Sigmoid colon (tissue), 7 donors: Measurements from ENCODE around the gene MRPL48. TPM values are rescaled to one million over a fixed set of nuclear protein-coding genes. Genes with fewer than 3 reads are reported as not detected.
A peak's percentile ranks its signal among the peaks of the same experiment; 100 is the strongest.

Experiments
- DNase-seq: peaks from one replicate; pipeline ENCODE4 v3.0.0-alpha.2; 2019
- H3K27ac ChIP-seq, 4 donors: fragments of 200-600 bp; sonication (generic); one replicate each; pipeline ENCODE4 v1.5.1; 2016 to 2019; ENCODE audit warnings: mild to moderate bottlenecking in 1 of 4
- H3K27me3 ChIP-seq, 3 donors: fragments of 200-600 bp; sonication (generic); one replicate each; pipeline ENCODE4 v1.5.1; 2019; ENCODE audit warnings: mild to moderate bottlenecking in 1 of 3
- H3K36me3 ChIP-seq, 4 donors: fragments of 200-600 bp; sonication (generic); one replicate each; pipeline ENCODE4 v1.5.1; 2016 to 2019
- H3K4me1 ChIP-seq, 4 donors: fragments of 200-600 bp; sonication (generic); one replicate each; pipeline ENCODE4 v1.5.1; 2017 to 2019
- H3K4me3 ChIP-seq, 4 donors: fragments of 200-600 bp; sonication (generic); one replicate each; pipeline ENCODE4 v1.5.1; 2017 to 2019; ENCODE audit warnings: mild to moderate bottlenecking in 2 of 4, moderate library complexity in 1 of 4
- H3K9me3 ChIP-seq, 4 donors: fragments of 200-600 bp in 3 of 4; sonication (generic) in 3 of 4; one replicate each; pipeline versions ENCODE4 v1.5.1 to v1.6.1; 2013 to 2019
- CTCF ChIP-seq, 4 experiments: fragments of 450-650 bp in 3 of 4; fragments of 200-600 bp in 1 of 4; IDR thresholded peaks; one replicate each; pipeline ENCODE4 v1.5.1; 2016 to 2019; ENCODE audit warnings: antibody characterized with exemption in 4 of 4, mild to moderate bottlenecking in 3 of 4, moderate library complexity in 2 of 4
- EP300 ChIP-seq, 4 donors: sonication (generic); formaldehyde crosslinking; IDR thresholded peaks; one replicate each; pipeline ENCODE4 v1.6.1; 2017; ENCODE audit warnings: antibody characterized with exemption in 4 of 4
- POLR2A ChIP-seq, 2 donors: fragments of 450-650 bp; IDR thresholded peaks; one replicate each; pipeline ENCODE4 v1.6.1; 2016; ENCODE audit warnings: antibody characterized with exemption in 2 of 2, mild to moderate bottlenecking in 2 of 2, moderate library complexity in 2 of 2
- POLR2AphosphoS5 ChIP-seq, 4 donors: sonication (generic); formaldehyde crosslinking; IDR thresholded peaks; one replicate each; pipeline ENCODE4 v1.6.1; 2017; ENCODE audit warnings: antibody characterized with exemption in 4 of 4
- WGBS, 2 donors: extraction: QIAGEN DNeasy Blood & Tissue Kit; methylation state at CpG; one replicate each; pipeline ENCODE4 v1.1.7; 2013; 5-methylcytosine and 5-hydroxymethylcytosine counted together
- intact Hi-C: fragments of 100-400 bp; cut with DNase I; formaldehyde crosslinking; loops from one replicate; pipeline ENCODE4 v1.15.1; 2023
- polyA plus RNA-seq, 3 donors: library from polyadenylated mRNA; stranded (reverse); fragments of 200-250 nt; gene quantifications; one replicate each; pipeline ENCODE4 v1.2.3, GENCODE V29; 2013
- total RNA-seq, 4 donors: library from RNA; depleted of rRNA; stranded (reverse); fragments of >200 nt; gene quantifications; one replicate each; pipeline ENCODE4 v1.1.0, GENCODE V29; 2016
- donor health status: healthy with polysubstance abuse.
- donor health status: Bipolar disorder and iron deficiency.
- donor health status: healthy.

Gene MRPL48
- total and polyA plus RNA-seq, 7 donors: 7.7 to 82.3 (median 31.3) TPM

GRCh38 chr11:73759610-73760134, 28.0 kb upstream of the MRPL48 start:
- intact Hi-C loops: loop anchor here (2.0 to 5.0 kb wide), 3 partner anchors 27 to 638 kb away; partner anchors contain the start of genes COA4, MRPL48, PAAF1 and PGM2L1

DNA sequence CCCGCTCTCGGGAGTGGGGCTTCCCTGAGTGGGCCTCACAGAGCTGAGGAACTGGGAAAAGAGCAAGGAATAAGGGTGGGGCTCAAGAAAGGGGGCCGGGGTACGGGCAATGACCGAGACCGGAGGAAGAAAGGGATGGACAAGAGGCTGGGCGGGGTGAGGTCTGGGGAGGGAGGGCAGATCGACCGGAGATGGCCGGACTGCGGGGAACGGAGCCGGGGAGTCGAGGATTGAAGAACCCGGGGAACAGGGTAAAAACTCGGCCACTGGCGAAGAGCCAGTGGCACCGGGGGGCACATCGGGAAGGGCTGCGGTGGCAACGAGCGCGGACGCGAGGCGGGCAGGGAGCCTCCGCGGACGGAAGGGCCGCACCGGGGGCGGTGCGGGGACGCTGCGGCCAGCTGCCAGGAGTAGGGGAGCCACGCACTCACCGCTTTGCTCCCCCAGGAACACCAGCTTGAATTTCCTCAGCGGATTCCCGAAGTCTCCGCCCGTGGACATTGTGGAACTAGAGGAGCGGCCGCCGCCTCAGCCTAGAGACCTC, 27.5 kb upstream of the MRPL48 start:
- WGBS, 2 donors: 0 to 1% methylated on average over 44 of the region's 44 CpGs
- Histone ChIP-seq H3K4me3 (peak overlapping the region; percentile 72 to 95 (median 82)), H3K36me3 (no peaks in the 10 kb centered on the region), H3K9me3 (no peaks in the 10 kb centered on the region), H3K4me1 (peaks cover 0 to 33% (median 30%) of the 10 kb centered on the region in 4 donors), H3K27ac (peak overlapping the region; percentile 97 to 100 (median 98)), H3K27me3 (no peaks in the 10 kb centered on the region)
- peak; percentile 82 for DNase-seq
- intact Hi-C loops: loop anchor here (2.0 to 5.0 kb wide), 3 partner anchors 27 to 637 kb away; partner anchors contain the start of genes COA4, MRPL48, PAAF1 and PGM2L1
- TF ChIP-seq CTCF (IDR thresholded peaks at IDR 0.05): no peak
- no peak for TF ChIP-seq EP300 (IDR thresholded peaks at IDR 0.05)
- TF ChIP-seq POLR2A (IDR thresholded peaks at IDR 0.05): no peak

More at GRCh38 chr11:73759610-73760134, 28.0 kb upstream of the MRPL48 start:
- Histone ChIP-seq H3K4me1 (peaks cover 0 to 33% (median 30%) of the 10 kb centered on the region in 4 donors), H3K27ac (peak overlapping the region; percentile 97 to 100 (median 98)), H3K27me3 (no peaks in the 10 kb centered on the region), H3K9me3 (no peaks in the 10 kb centered on the region), H3K4me3 (peak overlapping the region; percentile 72 to 95 (median 82)), H3K36me3 (no peaks in the 10 kb centered on the region)
- DNase-seq: no peak
- TF ChIP-seq CTCF (IDR thresholded peaks at IDR 0.05) (peak; percentile 14 to 31 (median 22)), POLR2AphosphoS5 (IDR thresholded peaks at IDR 0.05) (no peak)
- 0 to 2% methylated on average over 8 of the region's 8 CpGs for WGBS, 2 donors

- Histone ChIP-seq H3K4me3 (peak within 1 kb of the TSS; percentile 72 to 95 (median 82)), H3K36me3 (no peaks in the 10 kb centered on the region), H3K27me3 (no peaks in the 10 kb centered on the region), H3K9me3 (no peaks in the 10 kb centered on the region), H3K4me1 (peaks cover 0 to 33% (median 30%) of the 10 kb centered on the region in 4 donors), H3K27ac (peak within 1 kb of the TSS; percentile 97 to 100 (median 98))
- WGBS, 2 donors: 0% methylated on average over 74 of the region's 74 CpGs
- intact Hi-C loops: loop anchor here (1.0 to 5.0 kb wide), 4 partner anchors 18 to 636 kb away; partner anchors contain the start of genes COA4, MRPL48, PAAF1 and PGM2L1
- peak; percentile 100 for DNase-seq
- TF ChIP-seq POLR2AphosphoS5 (IDR thresholded peaks at IDR 0.05) (peak in 3 of 4 donors; percentile 79 to 93 (median 79)), CTCF (IDR thresholded peaks at IDR 0.05) (peak in 3 of 4 experiments; percentile 22 to 32 (median 26)), POLR2A (IDR thresholded peaks at IDR 0.05) (peak; percentile 68 to 82), EP300 (IDR thresholded peaks at IDR 0.05) (peak in 1 of 4 donors; percentile 38)
These were observed 26.8 kb upstream of the MRPL48 start, which contains the start of gene RAB6A for GRCh38 chr11:73760679-73761402. Gene RAB6A, minus strand, starts transcription at chr11:73761074. Its CDS starts 439 bp downstream, at chr11:73760635.

GRCh38 chr11:73761403-73761945, 26.2 kb upstream of the MRPL48 start:
- TF ChIP-seq POLR2AphosphoS5 (IDR thresholded peaks at IDR 0.05) (peak; percentile 92 to 94 (median 92)), EP300 (IDR thresholded peaks at IDR 0.05) (no peak)
- DNase-seq: no peak
- Histone ChIP-seq H3K27me3 (no peaks in the 10 kb centered on the region), H3K4me1 (peaks cover 0 to 33% (median 27%) of the 10 kb centered on the region in 4 donors), H3K9me3 (no peaks in the 10 kb centered on the region), H3K4me3 (peak overlapping the region; percentile 28 to 95 (median 82)), H3K27ac (peak overlapping the region; percentile 86 to 100 (median 98)), H3K36me3 (no peaks in the 10 kb centered on the region)
- intact Hi-C loops: loop anchor here (1.0 to 5.0 kb wide), 4 partner anchors 18 to 636 kb away; partner anchors contain the start of genes COA4, MRPL48, PAAF1 and PGM2L1
- WGBS, 2 donors: 43 to 47% methylated on average over 16 of the region's 16 CpGs
